ENCODE results near the gene GALR1.

DNA sequence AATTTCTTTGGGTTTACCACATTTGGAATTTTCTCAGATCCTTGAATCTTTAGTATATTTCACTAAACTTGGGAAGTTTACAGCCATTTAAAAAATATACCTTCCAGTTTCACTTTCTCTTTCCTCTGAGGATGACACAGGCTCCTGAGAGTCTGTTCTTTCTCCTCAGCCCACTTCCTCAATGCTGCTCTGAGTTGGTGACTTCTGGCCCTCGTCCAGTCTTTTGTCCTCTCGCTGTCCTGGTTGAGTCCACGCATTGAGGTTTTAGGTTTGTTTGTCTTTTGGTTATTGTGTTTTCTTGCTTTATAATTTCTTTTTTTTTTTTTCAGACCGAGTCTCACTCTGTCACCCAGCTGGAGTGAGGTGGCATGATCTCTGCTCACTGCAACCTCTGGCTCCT, 40.7 kb upstream of the GALR1 start:
- TF ChIP-seq EZH2phosphoT487 (IDR thresholded peaks at IDR 0.05; ENCODE audit: insufficient read depth, low read depth) (no peak), EZH2 (IDR thresholded peaks at IDR 0.05; ENCODE audit: insufficient read depth, poor library complexity, severe bottlenecking) (no peak)

Measured in GM23248 (cell line).